ENCODE results near the gene ALKBH1.

GRCh38 chr14:77646907-77647306 is 60.9 kb downstream of the ALKBH1 start:
- no peak for TF ChIP-seq BHLHE40 (IDR thresholded peaks at IDR 0.05; ENCODE audit: low read length)
- no peak for TF ChIP-seq ATF6 (CRISPR knock-in tag; conservative IDR thresholded peaks at IDR 0.05)
- TF ChIP-seq ZNF773 (CRISPR knock-in tag; IDR thresholded peaks at IDR 0.05; ENCODE audit: borderline replicate concordance), result no peak
- no peak for TF ChIP-seq POLR2AphosphoS5 (IDR thresholded peaks at IDR 0.05; ENCODE audit: low read depth, low read length)
- TF ChIP-seq TSC22D2 (CRISPR knock-in tag; IDR thresholded peaks at IDR 0.05; ENCODE audit: borderline replicate concordance), result no peak
